RKO (cell line): ENCODE results near the gene ZNF563.
A peak's percentile ranks its signal among the peaks of the same experiment; 100 is the strongest.

ENCODE experiments used
- DNase-seq: peaks from one replicate; pipeline ENCODE4 v3.0.0-alpha.2; 2016; ENCODE audit warnings: low spot score

ZNF563 gene

GRCh38 chr19:12294249-12295158 is 38.9 kb downstream of the ZNF563 start, which contains the start of gene ZNF44:
ZNF44 (minus strand) TSS chr19:12294883; CDS start chr19:12294694, 189 bp downstream.
- peak; percentile 98 for DNase-seq

DNA sequence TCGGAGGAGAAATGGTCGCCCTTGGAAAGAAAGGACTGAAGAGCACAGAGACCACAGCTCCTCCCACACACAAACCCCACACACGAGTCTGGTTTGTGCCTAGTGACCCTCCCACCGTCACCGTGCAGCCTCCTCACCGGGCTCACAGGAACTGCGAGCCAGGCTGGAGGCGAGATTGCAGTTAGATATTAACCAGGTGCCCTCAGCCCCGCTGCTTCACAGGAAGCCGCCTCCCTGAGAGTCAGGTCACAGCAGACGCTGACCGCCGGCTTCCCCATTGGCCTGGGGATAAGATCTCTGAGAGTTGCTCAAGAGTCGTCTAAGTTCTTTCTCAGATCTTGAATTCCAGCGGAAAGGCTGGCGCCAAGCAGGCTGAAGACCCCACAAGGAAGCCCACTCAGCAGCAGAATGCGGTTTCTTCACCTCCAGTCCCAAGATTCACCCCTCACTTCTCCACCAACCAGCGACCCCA is 39.6 kb downstream of the ZNF563 start:
- peak; percentile 76 for DNase-seq

- DNase-seq: no peak
Measured at GRCh38 chr19:12289790-12290065, 43.7 kb downstream of the ZNF563 start.

- no peak for DNase-seq
Measured at GRCh38 chr19:12287958-12288500, 45.4 kb downstream of the ZNF563 start.

- DNase-seq: no peak
Measured at GRCh38 chr19:12284631-12285030, 48.8 kb downstream of the ZNF563 start.

DNA sequence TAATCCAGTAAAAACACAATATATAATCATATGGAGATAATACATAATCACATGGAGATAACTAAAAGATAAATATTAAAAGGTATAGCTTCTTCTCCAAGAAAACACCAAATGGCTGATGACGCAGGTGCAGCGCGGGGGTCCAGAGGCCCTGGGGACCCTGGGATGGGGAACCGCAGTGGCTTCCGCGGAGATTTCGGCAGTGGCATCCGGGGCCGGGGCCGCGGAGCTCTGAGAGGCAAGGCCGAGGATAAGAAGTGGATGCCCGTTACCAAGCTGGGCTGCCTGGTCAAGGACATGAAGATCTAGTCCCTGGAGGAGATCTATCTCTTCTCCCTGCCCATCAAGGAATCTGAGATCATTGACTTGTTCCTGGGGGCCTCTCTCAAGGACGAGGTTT is 49.2 kb downstream of the ZNF563 start:
- no peak for DNase-seq

GRCh38 chr19:12278713-12279112 is 54.7 kb downstream of the ZNF563 start:
- no peak for DNase-seq

DNA sequence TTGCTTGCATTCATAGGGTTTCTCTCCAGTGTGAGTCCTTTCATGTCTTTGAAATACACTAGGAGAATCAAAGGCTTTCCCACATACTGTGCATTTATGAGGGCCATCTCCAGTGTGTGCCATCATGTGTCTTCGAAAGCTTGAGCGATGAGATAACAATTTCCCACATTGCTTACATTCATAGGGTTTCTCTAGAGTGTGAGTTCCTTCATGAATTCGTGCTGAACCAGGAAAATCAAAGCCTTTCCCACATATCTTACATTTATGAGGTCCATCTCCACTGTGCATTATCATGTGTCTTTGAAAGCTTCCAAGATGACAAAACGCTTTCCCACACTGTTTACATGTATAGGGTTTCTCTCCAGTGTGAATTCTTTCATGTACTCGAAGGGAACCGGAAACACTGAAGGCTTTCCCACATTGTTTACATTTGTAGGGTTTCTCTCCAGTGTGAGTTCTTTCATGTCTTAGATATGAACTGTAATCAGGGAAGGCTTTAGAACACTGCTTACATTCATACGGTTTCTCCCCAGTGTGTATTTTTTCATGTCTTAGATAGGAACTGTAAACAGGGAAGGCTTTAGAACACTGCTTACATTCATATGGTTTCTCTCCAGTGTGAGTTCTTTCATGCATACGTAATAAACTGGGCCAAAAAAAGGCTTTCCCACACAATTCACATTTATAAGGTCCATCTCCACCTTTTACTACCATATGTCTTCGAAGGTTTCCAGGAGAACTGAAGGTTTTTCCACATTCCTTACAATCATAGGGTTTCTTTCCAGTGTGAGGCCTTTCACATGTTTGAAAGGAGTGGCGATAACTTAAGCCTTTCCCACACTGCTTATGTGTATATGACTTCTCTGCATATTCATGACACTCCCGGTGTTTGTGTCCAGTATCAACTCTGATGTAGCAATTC is 60.2 kb downstream of the ZNF563 start:
- DNase-seq: no peak

DNA sequence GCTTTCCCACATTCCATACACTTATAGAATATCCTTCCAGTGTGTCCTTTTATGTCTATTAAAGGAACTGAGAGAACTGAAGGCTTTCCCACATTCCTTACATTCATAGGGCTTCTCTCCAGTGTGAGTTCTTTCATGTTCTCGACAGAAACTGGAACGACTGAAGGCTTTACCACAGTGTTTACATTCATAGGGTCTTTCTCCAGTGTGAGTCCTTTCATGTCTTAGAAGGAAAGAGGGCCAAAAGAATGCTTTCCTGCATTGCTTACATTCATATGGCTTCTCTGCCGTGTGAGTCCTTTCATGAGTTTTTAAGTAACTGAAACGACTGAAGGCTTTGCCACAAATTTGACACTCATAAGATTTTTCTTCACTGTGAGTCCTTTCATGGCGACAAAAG is 61.0 kb downstream of the ZNF563 start:
- DNase-seq: no peak

- DNase-seq: no peak
Measured at GRCh38 chr19:12270854-12271253, 62.6 kb downstream of the ZNF563 start.
